Sigmoid colon (tissue), 7 donors: Measurements from ENCODE around the gene SCAMP3. TPM values are rescaled to one million over a fixed set of nuclear protein-coding genes. Genes with fewer than 3 reads are reported as not detected.

ENCODE experiments used
- DNase-seq: peaks from one replicate; pipeline ENCODE4 v3.0.0-alpha.2; 2019
- H3K27ac ChIP-seq, 4 donors: fragments of 200-600 bp; sonication (generic); one replicate each; pipeline ENCODE4 v1.5.1; 2016 to 2019; ENCODE audit warnings: mild to moderate bottlenecking in 1 of 4
- H3K27me3 ChIP-seq, 3 donors: fragments of 200-600 bp; sonication (generic); one replicate each; pipeline ENCODE4 v1.5.1; 2019; ENCODE audit warnings: mild to moderate bottlenecking in 1 of 3
- H3K36me3 ChIP-seq, 4 donors: fragments of 200-600 bp; sonication (generic); one replicate each; pipeline ENCODE4 v1.5.1; 2016 to 2019
- H3K4me1 ChIP-seq, 4 donors: fragments of 200-600 bp; sonication (generic); one replicate each; pipeline ENCODE4 v1.5.1; 2017 to 2019
- H3K4me3 ChIP-seq, 4 donors: fragments of 200-600 bp; sonication (generic); one replicate each; pipeline ENCODE4 v1.5.1; 2017 to 2019; ENCODE audit warnings: mild to moderate bottlenecking in 2 of 4, moderate library complexity in 1 of 4
- H3K9me3 ChIP-seq, 4 donors: fragments of 200-600 bp in 3 of 4; sonication (generic) in 3 of 4; one replicate each; pipeline versions ENCODE4 v1.5.1 to v1.6.1; 2013 to 2019
- EP300 ChIP-seq, 4 donors: sonication (generic); formaldehyde crosslinking; IDR thresholded peaks; one replicate each; pipeline ENCODE4 v1.6.1; 2017; ENCODE audit warnings: antibody characterized with exemption in 4 of 4
- POLR2A ChIP-seq, 2 donors: fragments of 450-650 bp; IDR thresholded peaks; one replicate each; pipeline ENCODE4 v1.6.1; 2016; ENCODE audit warnings: antibody characterized with exemption in 2 of 2, mild to moderate bottlenecking in 2 of 2, moderate library complexity in 2 of 2
- POLR2AphosphoS5 ChIP-seq, 4 donors: sonication (generic); formaldehyde crosslinking; IDR thresholded peaks; one replicate each; pipeline ENCODE4 v1.6.1; 2017; ENCODE audit warnings: antibody characterized with exemption in 4 of 4
- WGBS, 2 donors: extraction: QIAGEN DNeasy Blood & Tissue Kit; methylation state at CpG; one replicate each; pipeline ENCODE4 v1.1.7; 2013; 5-methylcytosine and 5-hydroxymethylcytosine counted together
- intact Hi-C: fragments of 100-400 bp; cut with DNase I; formaldehyde crosslinking; loops from one replicate; pipeline ENCODE4 v1.15.1; 2023
- polyA plus RNA-seq, 3 donors: library from polyadenylated mRNA; stranded (reverse); fragments of 200-250 nt; gene quantifications; one replicate each; pipeline ENCODE4 v1.2.3, GENCODE V29; 2013
- total RNA-seq, 4 donors: library from RNA; depleted of rRNA; stranded (reverse); fragments of >200 nt; gene quantifications; one replicate each; pipeline ENCODE4 v1.1.0, GENCODE V29; 2016
- TF ChIP-seq, protein P1 (sequence below), 4 experiments: fragments of 450-650 bp in 3 of 4; fragments of 200-600 bp in 1 of 4; IDR thresholded peaks; one replicate each; pipeline ENCODE4 v1.5.1; 2016 to 2019; ENCODE audit warnings: antibody characterized with exemption in 4 of 4, mild to moderate bottlenecking in 3 of 4, moderate library complexity in 2 of 4
- donor health status: healthy with polysubstance abuse.
- donor health status: Bipolar disorder and iron deficiency.
- donor health status: healthy.

The SCAMP3 gene
- total and polyA plus RNA-seq, 7 donors, result 11.6 to 56.4 (median 34.6) TPM

GRCh38 chr1:155267373-155267772 is 5.2 kb upstream of the SCAMP3 start:
- WGBS, 2 donors, result 95 to 97% methylated on average over 2 of the region's 2 CpGs
- no peaks in the 10 kb centered on the region for H3K9me3 ChIP-seq
- H3K4me1 ChIP-seq, result peaks cover 0 to 24% (median 16%) of the 10 kb centered on the region in 4 donors
- no peak overlapping the region for H3K27ac ChIP-seq
- H3K27me3 ChIP-seq, result no peaks in the 10 kb centered on the region
- no peak for DNase-seq
- H3K36me3 ChIP-seq, result peaks cover 56 to 83% (median 65%) of the 10 kb centered on the region in 4 donors
- intact Hi-C loops, result loop anchor here (5.0 kb wide), 1 partner anchor 590 kb away; the partner anchor contains the start of genes GON4L and SYT11
- no peak for TF ChIP-seq POLR2A (IDR thresholded peaks at IDR 0.05)
- TF ChIP-seq POLR2AphosphoS5 (IDR thresholded peaks at IDR 0.05), result no peak
- no peak for TF ChIP-seq EP300 (IDR thresholded peaks at IDR 0.05)
- TF ChIP-seq, protein P1, sequence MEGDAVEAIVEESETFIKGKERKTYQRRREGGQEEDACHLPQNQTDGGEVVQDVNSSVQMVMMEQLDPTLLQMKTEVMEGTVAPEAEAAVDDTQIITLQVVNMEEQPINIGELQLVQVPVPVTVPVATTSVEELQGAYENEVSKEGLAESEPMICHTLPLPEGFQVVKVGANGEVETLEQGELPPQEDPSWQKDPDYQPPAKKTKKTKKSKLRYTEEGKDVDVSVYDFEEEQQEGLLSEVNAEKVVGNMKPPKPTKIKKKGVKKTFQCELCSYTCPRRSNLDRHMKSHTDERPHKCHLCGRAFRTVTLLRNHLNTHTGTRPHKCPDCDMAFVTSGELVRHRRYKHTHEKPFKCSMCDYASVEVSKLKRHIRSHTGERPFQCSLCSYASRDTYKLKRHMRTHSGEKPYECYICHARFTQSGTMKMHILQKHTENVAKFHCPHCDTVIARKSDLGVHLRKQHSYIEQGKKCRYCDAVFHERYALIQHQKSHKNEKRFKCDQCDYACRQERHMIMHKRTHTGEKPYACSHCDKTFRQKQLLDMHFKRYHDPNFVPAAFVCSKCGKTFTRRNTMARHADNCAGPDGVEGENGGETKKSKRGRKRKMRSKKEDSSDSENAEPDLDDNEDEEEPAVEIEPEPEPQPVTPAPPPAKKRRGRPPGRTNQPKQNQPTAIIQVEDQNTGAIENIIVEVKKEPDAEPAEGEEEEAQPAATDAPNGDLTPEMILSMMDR (IDR thresholded peaks at IDR 0.05), result no peak
- H3K4me3 ChIP-seq, result no peak overlapping the region

- intact Hi-C loops, result loop anchor here (5.0 kb wide), 1 partner anchor 591 kb away; the partner anchor contains the start of genes GON4L and SYT11
- WGBS, 2 donors, result 80 to 91% methylated on average over 6 of the region's 6 CpGs
- no peak overlapping the region for H3K27ac ChIP-seq
- H3K4me1 ChIP-seq, result peaks cover 0 to 18% (median 11%) of the 10 kb centered on the region in 4 donors
- H3K27me3 ChIP-seq, result no peaks in the 10 kb centered on the region
- H3K4me3 ChIP-seq, result no peak overlapping the region
- no peak for TF ChIP-seq EP300 (IDR thresholded peaks at IDR 0.05)
- no peak for TF ChIP-seq POLR2AphosphoS5 (IDR thresholded peaks at IDR 0.05)
- TF ChIP-seq POLR2A (IDR thresholded peaks at IDR 0.05), result no peak
- peaks cover 56 to 83% (median 65%) of the 10 kb centered on the region in 4 donors for H3K36me3 ChIP-seq
- DNase-seq, result no peak
- no peaks in the 10 kb centered on the region for H3K9me3 ChIP-seq
Measured at GRCh38 chr1:155266553-155266952, 4.4 kb upstream of the SCAMP3 start.

GRCh38 chr1:155263067-155263466 is 907 bp upstream of the SCAMP3 start:
- intact Hi-C loops, result no loop called here
- no peak overlapping the region for H3K4me3 ChIP-seq
- H3K27ac ChIP-seq, result peak overlapping the region; percentile 86 to 91 (median 87)
- H3K36me3 ChIP-seq, result peaks cover 36 to 74% (median 45%) of the 10 kb centered on the region in 4 donors
- peak; percentile 64 for DNase-seq
- H3K9me3 ChIP-seq, result no peaks in the 10 kb centered on the region
- peaks cover 0 to 26% (median 19%) of the 10 kb centered on the region in 4 donors for H3K4me1 ChIP-seq
- no peaks in the 10 kb centered on the region for H3K27me3 ChIP-seq
- 89 to 92% methylated on average over 11 of the region's 11 CpGs for WGBS, 2 donors
- TF ChIP-seq POLR2AphosphoS5 (IDR thresholded peaks at IDR 0.05) (no peak), EP300 (IDR thresholded peaks at IDR 0.05) (no peak), POLR2A (IDR thresholded peaks at IDR 0.05) (no peak)
- TF ChIP-seq, protein P1 (IDR thresholded peaks at IDR 0.05), result no peak

- H3K9me3 ChIP-seq, result no peaks in the 10 kb centered on the region
- H3K36me3 ChIP-seq, result peaks cover 25 to 74% (median 33%) of the 10 kb centered on the region in 4 donors
- WGBS, 2 donors, result 0 to 1% methylated on average over 9 of the region's 9 CpGs
Measured at GRCh38 chr1:155261493-155261851, 688 bp downstream of the SCAMP3 start.

GRCh38 chr1:155260276-155260675 is 1.9 kb downstream of the SCAMP3 start:
- intact Hi-C loops, result no loop called here
- no peak overlapping the region for H3K27ac ChIP-seq
- peaks cover 15 to 65% (median 22%) of the 10 kb centered on the region in 4 donors for H3K36me3 ChIP-seq
- no peaks in the 10 kb centered on the region for H3K9me3 ChIP-seq
- no peaks in the 10 kb centered on the region for H3K27me3 ChIP-seq
- peaks cover 0 to 34% (median 29%) of the 10 kb centered on the region in 4 donors for H3K4me1 ChIP-seq
- no peak for DNase-seq
- TF ChIP-seq EP300 (IDR thresholded peaks at IDR 0.05) (no peak), POLR2A (IDR thresholded peaks at IDR 0.05) (no peak), POLR2AphosphoS5 (IDR thresholded peaks at IDR 0.05) (no peak)
- TF ChIP-seq, protein P1 (IDR thresholded peaks at IDR 0.05), result no peak
- 94 to 97% methylated on average over 5 of the region's 5 CpGs for WGBS, 2 donors
- no peak overlapping the region for H3K4me3 ChIP-seq

More at GRCh38 chr1:155261493-155261851, 688 bp downstream of the SCAMP3 start:
- Histone ChIP-seq H3K4me3 (peak overlapping the region; percentile 60 to 83 (median 78)), H3K27ac (peak overlapping the region; percentile 86 to 91 (median 87)), H3K27me3 (no peaks in the 10 kb centered on the region), H3K4me1 (peaks cover 0 to 26% (median 20%) of the 10 kb centered on the region in 4 donors)
- TF ChIP-seq, protein P1 (IDR thresholded peaks at IDR 0.05), result no peak
- no peak for TF ChIP-seq POLR2AphosphoS5 (IDR thresholded peaks at IDR 0.05)
- TF ChIP-seq EP300 (IDR thresholded peaks at IDR 0.05), result no peak
- TF ChIP-seq POLR2A (IDR thresholded peaks at IDR 0.05), result no peak
- DNase-seq, result no peak
- intact Hi-C loops, result no loop called here
